ENCODE measurements around the gene CASP8AP2. TPM values are rescaled to one million over a fixed set of nuclear protein-coding genes. Genes with fewer than 3 reads are reported as not detected.

CASP8AP2 gene
- total RNA-seq, 1 experiment from 2014 or later, result 27.9 TPM

- TF ChIP-seq FOXJ3 (CRISPR knock-in tag; IDR thresholded peaks at IDR 0.05; ENCODE audit: borderline replicate concordance) (no peak), ZNF121 (CRISPR knock-in tag; IDR thresholded peaks at IDR 0.05) (0 out of 2 replicates have a peak, but pooled peaks have one; percentile 14), USF1 (CRISPR knock-in tag; IDR thresholded peaks at IDR 0.05) (0 out of 2 replicates have a peak, but pooled peaks have one; percentile 38), EMX1 (CRISPR knock-in tag; IDR thresholded peaks at IDR 0.05) (no peak), FOXP1 (CRISPR knock-in tag; IDR thresholded peaks at IDR 0.05; ENCODE audit: borderline replicate concordance) (peak; percentile 71; the same call in 1 of the 2 replicates), CREB1 (CRISPR knock-in tag; IDR thresholded peaks at IDR 0.05) (0 out of 2 replicates have a peak, but pooled peaks have one; percentile 45), NFATC4 (CRISPR knock-in tag; IDR thresholded peaks at IDR 0.05) (peak; percentile 56; the same call in 1 of the 2 replicates), TP53 (CRISPR knock-in tag; IDR thresholded peaks at IDR 0.05) (0 out of 2 replicates have a peak, but pooled peaks have one; percentile 41), MAX (CRISPR knock-in tag; IDR thresholded peaks at IDR 0.05) (peak; percentile 83), ZNF416 (CRISPR knock-in tag; IDR thresholded peaks at IDR 0.05) (0 out of 2 replicates have a peak, but pooled peaks have one; percentile 44), MYBL2 (CRISPR knock-in tag; IDR thresholded peaks at IDR 0.05) (0 out of 2 replicates have a peak, but pooled peaks have one; percentile 56), NFE2L1 (CRISPR knock-in tag; IDR thresholded peaks at IDR 0.05) (peak; percentile 71; the same call in 1 of the 2 replicates), TCF7 (CRISPR knock-in tag; IDR thresholded peaks at IDR 0.05; ENCODE audit: low read depth) (0 out of 2 replicates have a peak, but pooled peaks have one; percentile 70), TEAD4 (CRISPR knock-in tag; IDR thresholded peaks at IDR 0.05) (0 out of 2 replicates have a peak, but pooled peaks have one; percentile 53)
- TF ChIP-seq, protein P1, sequence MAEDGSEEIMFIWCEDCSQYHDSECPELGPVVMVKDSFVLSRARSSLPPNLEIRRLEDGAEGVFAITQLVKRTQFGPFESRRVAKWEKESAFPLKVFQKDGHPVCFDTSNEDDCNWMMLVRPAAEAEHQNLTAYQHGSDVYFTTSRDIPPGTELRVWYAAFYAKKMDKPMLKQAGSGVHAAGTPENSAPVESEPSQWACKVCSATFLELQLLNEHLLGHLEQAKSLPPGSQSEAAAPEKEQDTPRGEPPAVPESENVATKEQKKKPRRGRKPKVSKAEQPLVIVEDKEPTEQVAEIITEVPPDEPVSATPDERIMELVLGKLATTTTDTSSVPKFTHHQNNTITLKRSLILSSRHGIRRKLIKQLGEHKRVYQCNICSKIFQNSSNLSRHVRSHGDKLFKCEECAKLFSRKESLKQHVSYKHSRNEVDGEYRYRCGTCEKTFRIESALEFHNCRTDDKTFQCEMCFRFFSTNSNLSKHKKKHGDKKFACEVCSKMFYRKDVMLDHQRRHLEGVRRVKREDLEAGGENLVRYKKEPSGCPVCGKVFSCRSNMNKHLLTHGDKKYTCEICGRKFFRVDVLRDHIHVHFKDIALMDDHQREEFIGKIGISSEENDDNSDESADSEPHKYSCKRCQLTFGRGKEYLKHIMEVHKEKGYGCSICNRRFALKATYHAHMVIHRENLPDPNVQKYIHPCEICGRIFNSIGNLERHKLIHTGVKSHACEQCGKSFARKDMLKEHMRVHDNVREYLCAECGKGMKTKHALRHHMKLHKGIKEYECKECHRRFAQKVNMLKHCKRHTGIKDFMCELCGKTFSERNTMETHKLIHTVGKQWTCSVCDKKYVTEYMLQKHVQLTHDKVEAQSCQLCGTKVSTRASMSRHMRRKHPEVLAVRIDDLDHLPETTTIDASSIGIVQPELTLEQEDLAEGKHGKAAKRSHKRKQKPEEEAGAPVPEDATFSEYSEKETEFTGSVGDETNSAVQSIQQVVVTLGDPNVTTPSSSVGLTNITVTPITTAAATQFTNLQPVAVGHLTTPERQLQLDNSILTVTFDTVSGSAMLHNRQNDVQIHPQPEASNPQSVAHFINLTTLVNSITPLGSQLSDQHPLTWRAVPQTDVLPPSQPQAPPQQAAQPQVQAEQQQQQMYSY (CRISPR knock-in tag; IDR thresholded peaks at IDR 0.05), result peak; percentile 56
- TF ChIP-seq, protein P2, sequence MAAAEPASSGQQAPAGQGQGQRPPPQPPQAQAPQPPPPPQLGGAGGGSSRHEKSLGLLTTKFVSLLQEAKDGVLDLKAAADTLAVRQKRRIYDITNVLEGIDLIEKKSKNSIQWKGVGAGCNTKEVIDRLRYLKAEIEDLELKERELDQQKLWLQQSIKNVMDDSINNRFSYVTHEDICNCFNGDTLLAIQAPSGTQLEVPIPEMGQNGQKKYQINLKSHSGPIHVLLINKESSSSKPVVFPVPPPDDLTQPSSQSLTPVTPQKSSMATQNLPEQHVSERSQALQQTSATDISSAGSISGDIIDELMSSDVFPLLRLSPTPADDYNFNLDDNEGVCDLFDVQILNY (CRISPR knock-in tag; IDR thresholded peaks at IDR 0.05), result peak; percentile 98
- TF ChIP-seq, protein P3, sequence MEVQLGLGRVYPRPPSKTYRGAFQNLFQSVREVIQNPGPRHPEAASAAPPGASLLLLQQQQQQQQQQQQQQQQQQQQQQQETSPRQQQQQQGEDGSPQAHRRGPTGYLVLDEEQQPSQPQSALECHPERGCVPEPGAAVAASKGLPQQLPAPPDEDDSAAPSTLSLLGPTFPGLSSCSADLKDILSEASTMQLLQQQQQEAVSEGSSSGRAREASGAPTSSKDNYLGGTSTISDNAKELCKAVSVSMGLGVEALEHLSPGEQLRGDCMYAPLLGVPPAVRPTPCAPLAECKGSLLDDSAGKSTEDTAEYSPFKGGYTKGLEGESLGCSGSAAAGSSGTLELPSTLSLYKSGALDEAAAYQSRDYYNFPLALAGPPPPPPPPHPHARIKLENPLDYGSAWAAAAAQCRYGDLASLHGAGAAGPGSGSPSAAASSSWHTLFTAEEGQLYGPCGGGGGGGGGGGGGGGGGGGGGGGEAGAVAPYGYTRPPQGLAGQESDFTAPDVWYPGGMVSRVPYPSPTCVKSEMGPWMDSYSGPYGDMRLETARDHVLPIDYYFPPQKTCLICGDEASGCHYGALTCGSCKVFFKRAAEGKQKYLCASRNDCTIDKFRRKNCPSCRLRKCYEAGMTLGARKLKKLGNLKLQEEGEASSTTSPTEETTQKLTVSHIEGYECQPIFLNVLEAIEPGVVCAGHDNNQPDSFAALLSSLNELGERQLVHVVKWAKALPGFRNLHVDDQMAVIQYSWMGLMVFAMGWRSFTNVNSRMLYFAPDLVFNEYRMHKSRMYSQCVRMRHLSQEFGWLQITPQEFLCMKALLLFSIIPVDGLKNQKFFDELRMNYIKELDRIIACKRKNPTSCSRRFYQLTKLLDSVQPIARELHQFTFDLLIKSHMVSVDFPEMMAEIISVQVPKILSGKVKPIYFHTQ (CRISPR knock-in tag; IDR thresholded peaks at IDR 0.05), result no peak
- TF ChIP-seq, protein P4, sequence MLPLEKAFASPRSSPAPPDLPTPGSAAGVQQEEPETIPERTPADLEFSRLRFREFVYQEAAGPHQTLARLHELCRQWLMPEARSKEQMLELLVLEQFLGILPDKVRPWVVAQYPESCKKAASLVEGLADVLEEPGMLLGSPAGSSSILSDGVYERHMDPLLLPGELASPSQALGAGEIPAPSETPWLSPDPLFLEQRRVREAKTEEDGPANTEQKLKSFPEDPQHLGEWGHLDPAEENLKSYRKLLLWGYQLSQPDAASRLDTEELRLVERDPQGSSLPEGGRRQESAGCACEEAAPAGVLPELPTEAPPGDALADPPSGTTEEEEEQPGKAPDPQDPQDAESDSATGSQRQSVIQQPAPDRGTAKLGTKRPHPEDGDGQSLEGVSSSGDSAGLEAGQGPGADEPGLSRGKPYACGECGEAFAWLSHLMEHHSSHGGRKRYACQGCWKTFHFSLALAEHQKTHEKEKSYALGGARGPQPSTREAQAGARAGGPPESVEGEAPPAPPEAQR (CRISPR knock-in tag; IDR thresholded peaks at IDR 0.05), result no peak
- TF ChIP-seq, protein P5, sequence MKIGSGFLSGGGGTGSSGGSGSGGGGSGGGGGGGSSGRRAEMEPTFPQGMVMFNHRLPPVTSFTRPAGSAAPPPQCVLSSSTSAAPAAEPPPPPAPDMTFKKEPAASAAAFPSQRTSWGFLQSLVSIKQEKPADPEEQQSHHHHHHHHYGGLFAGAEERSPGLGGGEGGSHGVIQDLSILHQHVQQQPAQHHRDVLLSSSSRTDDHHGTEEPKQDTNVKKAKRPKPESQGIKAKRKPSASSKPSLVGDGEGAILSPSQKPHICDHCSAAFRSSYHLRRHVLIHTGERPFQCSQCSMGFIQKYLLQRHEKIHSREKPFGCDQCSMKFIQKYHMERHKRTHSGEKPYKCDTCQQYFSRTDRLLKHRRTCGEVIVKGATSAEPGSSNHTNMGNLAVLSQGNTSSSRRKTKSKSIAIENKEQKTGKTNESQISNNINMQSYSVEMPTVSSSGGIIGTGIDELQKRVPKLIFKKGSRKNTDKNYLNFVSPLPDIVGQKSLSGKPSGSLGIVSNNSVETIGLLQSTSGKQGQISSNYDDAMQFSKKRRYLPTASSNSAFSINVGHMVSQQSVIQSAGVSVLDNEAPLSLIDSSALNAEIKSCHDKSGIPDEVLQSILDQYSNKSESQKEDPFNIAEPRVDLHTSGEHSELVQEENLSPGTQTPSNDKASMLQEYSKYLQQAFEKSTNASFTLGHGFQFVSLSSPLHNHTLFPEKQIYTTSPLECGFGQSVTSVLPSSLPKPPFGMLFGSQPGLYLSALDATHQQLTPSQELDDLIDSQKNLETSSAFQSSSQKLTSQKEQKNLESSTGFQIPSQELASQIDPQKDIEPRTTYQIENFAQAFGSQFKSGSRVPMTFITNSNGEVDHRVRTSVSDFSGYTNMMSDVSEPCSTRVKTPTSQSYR (CRISPR knock-in tag; IDR thresholded peaks at IDR 0.05), result peak; percentile 57
- TF ChIP-seq, protein P6, sequence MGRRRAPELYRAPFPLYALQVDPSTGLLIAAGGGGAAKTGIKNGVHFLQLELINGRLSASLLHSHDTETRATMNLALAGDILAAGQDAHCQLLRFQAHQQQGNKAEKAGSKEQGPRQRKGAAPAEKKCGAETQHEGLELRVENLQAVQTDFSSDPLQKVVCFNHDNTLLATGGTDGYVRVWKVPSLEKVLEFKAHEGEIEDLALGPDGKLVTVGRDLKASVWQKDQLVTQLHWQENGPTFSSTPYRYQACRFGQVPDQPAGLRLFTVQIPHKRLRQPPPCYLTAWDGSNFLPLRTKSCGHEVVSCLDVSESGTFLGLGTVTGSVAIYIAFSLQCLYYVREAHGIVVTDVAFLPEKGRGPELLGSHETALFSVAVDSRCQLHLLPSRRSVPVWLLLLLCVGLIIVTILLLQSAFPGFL (CRISPR knock-in tag; IDR thresholded peaks at IDR 0.05; ENCODE audit: borderline replicate concordance), result no peak
Observed at GRCh38 chr6:89829472-89830169, at the start of gene CASP8AP2 (continued).

Measured in WTC11 (cell line).